Mammary epithelial cell (primary cell): ENCODE measurements around the gene COPG1.
"Not testable (repeated sequence)": the region's sequence is repeated elsewhere in the genome, so short reads cannot be mapped to it uniquely, and the experiment has no call there.

Source experiments
- CTCF ChIP-seq, 2 donors: IDR thresholded peaks in 1 of 2; conservative IDR thresholded peaks in 1 of 2; 2 replicates each; pipeline ENCODE4 v1.5.1; 2011 to 2012; ENCODE audit warnings: inconsistent platforms in 2 of 2, low read length in 2 of 2, mild to moderate bottlenecking in 2 of 2, control low read depth in 1 of 2, low read depth in 1 of 2; ENCODE audit not compliant: insufficient read depth in 1 of 2; ENCODE audit errors: extremely low read depth in 1 of 2
- EZH2 ChIP-seq: IDR thresholded peaks from 2 replicates; pipeline ENCODE4 v1.6.1; 2012; ENCODE audit warnings: low read length, inconsistent platforms, borderline replicate concordance

GRCh38 chr3:129224387-129224786 is 25.0 kb upstream of the COPG1 start:
- not testable (repeated sequence) for TF ChIP-seq EZH2; CTCF (conservative IDR thresholded peaks at IDR 0.05 in 1 of 2, IDR thresholded peaks at IDR 0.05 in 1 of 2; ENCODE audit: extremely low read depth in 1 of 2, insufficient read depth in 1 of 2, low read depth in 1 of 2, low read length in 2 of 2)
